Measurements from ENCODE around the gene SPPL2B.

The SPPL2B gene

GRCh38 chr19:2356036-2356646, 27.7 kb downstream of the SPPL2B start:
- DNase-seq: no peak

GRCh38 chr19:2357279-2358206, 29.1 kb downstream of the SPPL2B start:
- no peak for DNase-seq

GRCh38 chr19:2358548-2359173, 30.2 kb downstream of the SPPL2B start:
- no peak for DNase-seq

- no peak for DNase-seq
Observed at GRCh38 chr19:2359992-2360685, 31.7 kb downstream of the SPPL2B start, which contains the start of gene TMPRSS9. TSS of gene TMPRSS9 (plus strand) at chr19:2360265. CDS start at chr19:2389786, 29,521 bp downstream.

GRCh38 chr19:2360833-2361232, 32.3 kb downstream of the SPPL2B start:
- DNase-seq: no peak

GRCh38 chr19:2361246-2362045, 33.0 kb downstream of the SPPL2B start:
- DNase-seq: no peak

- DNase-seq: no peak
Observed at GRCh38 chr19:2362046-2362969, 33.8 kb downstream of the SPPL2B start.

GRCh38 chr19:2362970-2363300, 34.5 kb downstream of the SPPL2B start:
- DNase-seq: no peak

- no peak for DNase-seq
Observed at GRCh38 chr19:2363419-2363818, 34.9 kb downstream of the SPPL2B start.

GRCh38 chr19:2365201-2365970, 36.9 kb downstream of the SPPL2B start:
- DNase-seq: no peak

- DNase-seq: no peak
Observed at GRCh38 chr19:2371656-2372055, 43.2 kb downstream of the SPPL2B start.

- no peak for DNase-seq
Observed at GRCh38 chr19:2372076-2372612, 43.7 kb downstream of the SPPL2B start.

GRCh38 chr19:2374808-2375207, 46.3 kb downstream of the SPPL2B start:
- no peak for DNase-seq

GRCh38 chr19:2375353-2376121, 47.1 kb downstream of the SPPL2B start:
- DNase-seq: no peak

- no peak for DNase-seq
Observed at GRCh38 chr19:2376784-2377519, 48.5 kb downstream of the SPPL2B start.

- no peak for DNase-seq
Observed at GRCh38 chr19:2380567-2380966, 52.1 kb downstream of the SPPL2B start.

- DNase-seq: no peak
Observed at GRCh38 chr19:2381148-2381820, 52.8 kb downstream of the SPPL2B start.
